Liver (tissue), 3 donors: ENCODE measurements around the gene GFY.

ENCODE experiments used
- CTCF ChIP-seq: fragments of 150-350 bp; IDR thresholded peaks from 2 replicates; pipeline ENCODE4 v1.5.1; 2017; ENCODE audit warnings: improper control_type of control experiment, low read depth, low read length; ENCODE audit not compliant: missing input control
- EGR1 ChIP-seq, 2 donors: IDR thresholded peaks; 2 replicates each; pipeline ENCODE4 v1.6.1; 2016 to 2018; ENCODE audit warnings: antibody characterized with exemption in 2 of 2, low read depth in 2 of 2
- JUND ChIP-seq, 2 donors: IDR thresholded peaks; 2 replicates each; pipeline ENCODE4 v1.6.1; 2016; ENCODE audit warnings: antibody characterized with exemption in 2 of 2
- MAX ChIP-seq: IDR thresholded peaks from 2 replicates; pipeline ENCODE4 v1.6.1; 2016; ENCODE audit warnings: antibody characterized with exemption
- TAF1 ChIP-seq: conservative IDR thresholded peaks from 2 replicates; pipeline ENCODE4 v1.6.1; 2016; ENCODE audit warnings: antibody characterized with exemption, mild to moderate bottlenecking
- YY1 ChIP-seq: IDR thresholded peaks from 2 replicates; pipeline ENCODE4 v1.6.1; 2016; ENCODE audit warnings: antibody characterized with exemption, mild to moderate bottlenecking
- donor health status: healthy.
- donor health status: healthy.

- TF ChIP-seq CTCF: no peak
- TF ChIP-seq YY1: no peak
- TF ChIP-seq JUND (IDR thresholded peaks at IDR 0.05): no peak
- no peak for TF ChIP-seq MAX
- TF ChIP-seq EGR1 (IDR thresholded peaks at IDR 0.05; ENCODE audit: low read depth in 2 of 2): no peak
- no peak for TF ChIP-seq TAF1
Observed at GRCh38 chr19:49441210-49441959, 16.2 kb downstream of the GFY start, which contains the start of gene SLC17A7.
